ENCODE data around the gene PLCL2. TPM values are rescaled to one million over a fixed set of nuclear protein-coding genes. Genes with fewer than 3 reads are reported as not detected.

PLCL2 gene
- total and polyA plus RNA-seq, 12 donors: 4.5 to 44.0 (median 27.1) TPM

DNA sequence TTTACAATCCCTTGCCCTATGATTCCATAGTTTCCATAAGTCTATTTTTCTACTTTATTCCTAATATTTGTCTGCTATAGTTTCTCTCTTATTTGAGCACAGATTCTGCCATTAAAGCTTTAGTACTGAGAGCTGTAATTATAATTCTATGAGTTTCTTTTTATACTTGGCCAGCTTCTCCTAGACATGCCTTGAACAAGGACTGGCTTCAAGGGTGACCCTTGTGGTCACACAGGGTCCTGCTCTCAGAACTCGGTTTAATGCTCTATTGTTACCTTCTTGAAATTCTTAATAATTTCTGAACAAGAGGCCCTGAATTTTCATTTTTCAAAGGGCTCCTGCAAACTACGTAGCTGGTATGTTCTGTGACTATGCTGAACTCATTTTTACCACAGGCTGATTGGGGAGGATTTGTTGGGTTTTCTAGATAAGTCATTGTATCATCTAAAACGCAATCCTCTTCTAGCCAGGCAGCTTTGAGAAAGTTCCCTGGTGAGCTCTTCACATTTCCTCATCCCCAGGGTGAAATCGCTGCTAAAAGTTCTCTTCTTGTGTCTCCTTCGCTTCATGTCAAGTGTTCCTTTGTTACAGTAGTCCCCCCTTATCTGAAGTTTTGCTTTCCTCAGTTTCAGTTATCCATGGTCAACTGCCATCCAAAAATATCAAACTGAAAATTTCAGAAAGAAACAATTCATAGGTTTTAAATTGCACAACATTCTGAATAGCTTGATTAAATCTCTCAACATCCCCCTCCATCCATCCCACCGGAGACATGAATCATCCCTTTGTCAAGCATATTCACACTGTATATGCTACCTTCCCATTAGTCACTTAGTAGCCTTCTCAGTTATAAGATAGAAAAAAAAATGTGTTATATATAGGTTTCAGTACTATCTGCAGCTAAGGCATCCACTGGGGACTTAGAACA lies 12.6 kb upstream of the PLCL2 start:
- Histone ChIP-seq H3K9me3 (replicated peaks in 1 of 3) (no peaks in the 10 kb centered on the region), H3K4me1 (replicated peaks in 1 of 2) (peaks cover 0 to 2% of the 10 kb centered on the region in 2 donors), H3K27ac (no peak overlapping the region), H3K27me3 (no peaks in the 10 kb centered on the region), H3K4me3 (no peak overlapping the region), H3K36me3 (replicated peaks in 1 of 2) (no peaks in the 10 kb centered on the region)
- no peak for DNase-seq
- no peak for TF ChIP-seq POLR2A (IDR thresholded peaks at IDR 0.05)
- TF ChIP-seq, protein P1, sequence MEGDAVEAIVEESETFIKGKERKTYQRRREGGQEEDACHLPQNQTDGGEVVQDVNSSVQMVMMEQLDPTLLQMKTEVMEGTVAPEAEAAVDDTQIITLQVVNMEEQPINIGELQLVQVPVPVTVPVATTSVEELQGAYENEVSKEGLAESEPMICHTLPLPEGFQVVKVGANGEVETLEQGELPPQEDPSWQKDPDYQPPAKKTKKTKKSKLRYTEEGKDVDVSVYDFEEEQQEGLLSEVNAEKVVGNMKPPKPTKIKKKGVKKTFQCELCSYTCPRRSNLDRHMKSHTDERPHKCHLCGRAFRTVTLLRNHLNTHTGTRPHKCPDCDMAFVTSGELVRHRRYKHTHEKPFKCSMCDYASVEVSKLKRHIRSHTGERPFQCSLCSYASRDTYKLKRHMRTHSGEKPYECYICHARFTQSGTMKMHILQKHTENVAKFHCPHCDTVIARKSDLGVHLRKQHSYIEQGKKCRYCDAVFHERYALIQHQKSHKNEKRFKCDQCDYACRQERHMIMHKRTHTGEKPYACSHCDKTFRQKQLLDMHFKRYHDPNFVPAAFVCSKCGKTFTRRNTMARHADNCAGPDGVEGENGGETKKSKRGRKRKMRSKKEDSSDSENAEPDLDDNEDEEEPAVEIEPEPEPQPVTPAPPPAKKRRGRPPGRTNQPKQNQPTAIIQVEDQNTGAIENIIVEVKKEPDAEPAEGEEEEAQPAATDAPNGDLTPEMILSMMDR (IDR thresholded peaks at IDR 0.05): no peak
- 86 to 91% (median 89%) methylated on average over 6 of the region's 6 CpGs for WGBS, 4 donors
- intact Hi-C loops (cut with DNase I): no loop called here

DNA sequence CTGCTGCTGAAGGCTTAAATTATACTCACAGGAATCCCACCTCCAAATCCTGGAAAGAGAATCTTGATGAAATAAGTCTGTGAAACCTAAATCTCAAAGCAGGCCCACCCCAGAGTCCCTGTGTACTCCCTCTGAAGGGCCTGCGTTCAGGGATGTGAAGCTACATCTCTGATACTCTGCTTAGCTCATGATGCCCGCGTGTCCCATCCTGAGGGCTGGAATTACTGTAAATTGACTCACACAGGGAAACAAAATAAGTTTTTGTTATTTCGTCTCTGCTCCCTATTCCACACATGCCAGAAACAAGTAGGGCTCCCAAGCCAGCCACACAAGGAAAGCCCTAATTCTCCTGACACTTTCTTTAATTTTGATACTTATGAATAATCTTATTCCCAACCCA lies 10.9 kb upstream of the PLCL2 start:
- no peak for DNase-seq
- intact Hi-C loops (cut with DNase I): no loop called here
- H3K27ac ChIP-seq: no peak overlapping the region
- WGBS, 4 donors: 93 to 100% (median 97%) methylated on average over 4 of the region's 4 CpGs
- no peaks in the 10 kb centered on the region for H3K27me3 ChIP-seq
- H3K36me3 ChIP-seq (replicated peaks in 1 of 2): no peaks in the 10 kb centered on the region
- no peaks in the 10 kb centered on the region for H3K9me3 ChIP-seq (replicated peaks in 1 of 3)
- no peaks in the 10 kb centered on the region for H3K4me1 ChIP-seq (replicated peaks in 1 of 2)
- TF ChIP-seq, protein P1 (IDR thresholded peaks at IDR 0.05): no peak
- no peak for TF ChIP-seq POLR2A (IDR thresholded peaks at IDR 0.05)
- H3K4me3 ChIP-seq: no peak overlapping the region

DNA sequence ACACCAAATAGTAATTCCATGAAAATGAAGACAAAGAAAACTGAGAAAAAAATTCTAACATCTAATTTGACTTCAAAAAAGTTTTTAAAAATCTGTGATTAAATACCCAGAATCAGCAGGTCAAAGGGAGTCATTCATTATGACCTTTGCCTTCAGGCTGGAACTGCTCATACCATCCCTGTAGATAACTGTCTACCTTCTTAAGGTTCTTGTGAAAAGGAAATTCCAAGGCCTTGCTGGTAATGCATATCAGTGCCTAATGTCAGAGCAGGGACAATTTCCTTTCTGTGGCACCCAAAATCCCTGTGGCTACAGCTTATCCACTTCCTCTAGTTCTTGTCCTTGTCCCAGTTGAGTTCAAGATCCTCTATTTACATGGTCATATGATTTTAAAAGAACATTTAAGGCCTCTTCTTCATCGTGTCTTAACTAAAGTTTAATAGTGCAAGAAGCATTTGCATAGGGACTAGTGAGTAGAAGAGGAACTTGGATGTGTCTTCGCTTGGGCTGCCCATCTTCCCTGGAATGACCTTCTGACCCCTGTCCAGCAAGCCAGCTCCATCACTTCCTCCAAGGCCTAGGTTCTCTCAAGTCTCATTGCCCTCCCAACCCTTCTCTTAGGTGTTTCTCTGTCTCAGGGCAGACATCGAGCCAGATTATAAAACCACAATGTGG lies 8.7 kb upstream of the PLCL2 start:
- Histone ChIP-seq H3K36me3 (replicated peaks in 1 of 2) (no peaks in the 10 kb centered on the region), H3K9me3 (replicated peaks in 1 of 3) (no peaks in the 10 kb centered on the region), H3K27ac (no peak overlapping the region), H3K27me3 (no peaks in the 10 kb centered on the region), H3K4me1 (replicated peaks in 1 of 2) (no peaks in the 10 kb centered on the region), H3K4me3 (no peak overlapping the region)
- DNase-seq: no peak
- 71 to 82% (median 79%) methylated on average over 3 of the region's 3 CpGs for WGBS, 4 donors
- intact Hi-C loops (cut with DNase I): no loop called here
- TF ChIP-seq, protein P1 (IDR thresholded peaks at IDR 0.05): no peak
- no peak for TF ChIP-seq POLR2A (IDR thresholded peaks at IDR 0.05)

DNA sequence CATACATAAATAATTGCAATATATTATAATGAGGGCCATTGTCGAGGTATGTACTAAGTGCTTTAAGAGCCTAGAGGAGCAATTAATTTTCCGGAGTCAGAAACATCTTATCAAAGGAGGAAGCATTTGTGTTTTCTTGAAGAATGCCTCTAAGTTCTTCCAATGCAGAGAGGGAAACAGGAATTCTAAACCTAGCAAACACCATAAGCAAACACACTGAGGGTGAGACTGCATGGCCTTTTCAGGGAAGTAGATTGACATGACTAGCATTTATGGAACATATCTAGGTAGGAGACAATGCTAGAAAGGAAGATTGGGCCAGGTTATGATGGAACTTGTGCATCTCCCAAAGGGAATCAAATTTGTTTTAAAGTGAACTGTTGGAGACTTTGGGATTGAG lies 7.2 kb upstream of the PLCL2 start:
- H3K4me1 ChIP-seq (replicated peaks in 1 of 2): no peaks in the 10 kb centered on the region
- H3K36me3 ChIP-seq (replicated peaks in 1 of 2): no peaks in the 10 kb centered on the region
- no peaks in the 10 kb centered on the region for H3K27me3 ChIP-seq
- H3K4me3 ChIP-seq: no peak overlapping the region
- 70 to 80% (median 76%) methylated on average over 2 of the region's 2 CpGs for WGBS, 4 donors
- no peak for DNase-seq
- no peak for TF ChIP-seq POLR2A (IDR thresholded peaks at IDR 0.05)
- TF ChIP-seq, protein P1 (IDR thresholded peaks at IDR 0.05): no peak
- intact Hi-C loops (cut with DNase I): no loop called here
- no peak overlapping the region for H3K27ac ChIP-seq
- no peaks in the 10 kb centered on the region for H3K9me3 ChIP-seq (replicated peaks in 1 of 3)
